GM11168 (cell line): ENCODE results near the gene RMND5A.

Experiments used
- in situ Hi-C: fragments of 300-500 bp; cut with MboI; formaldehyde crosslinking; loops from one replicate; pipeline ENCODE4 v1.12.0; 2022; ENCODE audit warnings: low sequenced_read_pairs; ENCODE audit not compliant: unreplicated experiment

The RMND5A gene, protein sequence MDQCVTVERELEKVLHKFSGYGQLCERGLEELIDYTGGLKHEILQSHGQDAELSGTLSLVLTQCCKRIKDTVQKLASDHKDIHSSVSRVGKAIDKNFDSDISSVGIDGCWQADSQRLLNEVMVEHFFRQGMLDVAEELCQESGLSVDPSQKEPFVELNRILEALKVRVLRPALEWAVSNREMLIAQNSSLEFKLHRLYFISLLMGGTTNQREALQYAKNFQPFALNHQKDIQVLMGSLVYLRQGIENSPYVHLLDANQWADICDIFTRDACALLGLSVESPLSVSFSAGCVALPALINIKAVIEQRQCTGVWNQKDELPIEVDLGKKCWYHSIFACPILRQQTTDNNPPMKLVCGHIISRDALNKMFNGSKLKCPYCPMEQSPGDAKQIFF

DNA sequence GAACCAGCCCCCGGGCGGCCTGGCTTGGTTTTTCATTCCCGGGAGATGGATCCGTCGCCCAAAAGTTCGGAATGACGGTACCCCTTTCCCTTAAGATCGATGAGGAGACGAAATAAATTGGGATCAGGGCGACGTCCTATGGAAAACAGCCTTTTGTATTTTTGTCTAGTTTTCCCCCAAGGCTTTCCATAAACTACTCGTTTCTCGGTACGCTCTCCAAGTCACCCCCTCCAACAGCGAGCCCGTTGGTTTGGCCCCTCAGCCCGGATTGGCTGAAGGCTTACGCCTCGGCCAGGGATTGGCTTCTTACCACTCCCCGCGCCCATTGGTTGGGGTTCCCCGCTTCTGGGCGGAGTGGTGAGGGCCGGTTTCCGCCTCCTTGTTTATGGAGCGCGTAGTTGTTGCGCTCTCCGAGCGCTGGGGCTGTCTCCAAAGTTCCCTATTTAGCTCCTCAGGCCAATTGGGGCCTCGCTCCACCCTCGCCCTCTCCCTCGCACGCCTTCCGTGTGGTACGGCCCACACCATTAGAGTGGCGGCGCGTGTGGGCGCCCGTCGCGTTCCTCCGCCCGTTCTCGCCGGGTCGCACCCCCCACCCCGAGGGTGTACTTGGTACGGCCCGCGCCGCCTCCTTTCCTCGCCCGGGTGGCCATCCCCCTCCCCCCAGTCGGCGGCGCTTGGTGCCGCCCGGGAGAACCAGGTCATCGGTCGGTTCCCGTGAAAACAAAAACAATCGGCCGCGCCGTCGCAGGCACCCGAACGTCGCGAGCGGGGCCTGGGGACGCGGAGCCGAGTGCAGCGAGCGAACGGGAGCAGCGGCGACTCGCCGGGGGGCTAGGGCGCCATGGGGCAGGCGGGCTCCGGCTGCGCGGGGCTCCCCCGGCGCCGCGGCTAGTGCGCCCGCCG lies at the start of gene RMND5A:
Gene RMND5A, plus strand, starts transcription at position 655 of the 903 bp plus-strand sequence. CDS start 377 bp downstream, outside the sequence.
- in situ Hi-C loops, result loop anchor here (10.0 kb wide), 1 partner anchor 355 kb away; no protein-coding TSS in a partner anchor

DNA sequence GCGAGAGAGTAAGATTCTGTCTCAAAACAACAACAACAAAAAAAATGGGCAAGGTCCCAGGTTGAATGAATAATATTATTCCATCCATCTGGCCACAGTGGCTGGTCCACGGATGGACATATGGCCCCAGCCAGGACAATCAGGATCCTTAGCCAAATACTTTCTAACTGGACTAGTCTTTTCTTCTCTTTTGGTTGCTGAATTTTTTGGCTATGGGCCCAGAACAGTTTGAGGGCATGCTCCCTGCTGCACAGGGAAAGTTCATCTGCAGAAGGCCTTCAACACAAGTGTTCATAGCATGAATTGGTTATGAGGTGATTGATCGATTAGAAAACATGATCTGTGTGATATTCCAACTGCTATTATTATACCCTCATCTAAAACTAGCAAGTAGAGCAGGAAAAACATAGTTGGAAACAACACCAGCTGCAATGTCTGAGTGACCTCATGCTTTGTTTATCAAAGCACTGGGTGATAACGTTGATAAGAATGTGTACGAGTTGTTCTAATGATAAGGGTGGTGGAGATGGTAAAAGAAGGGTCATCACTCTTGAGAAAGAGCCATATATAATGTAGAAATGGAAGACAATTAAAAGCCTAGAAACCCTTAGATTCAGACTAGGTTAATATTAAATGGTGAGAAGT lies 48.6 kb upstream of the RMND5A start:
- in situ Hi-C loops, result no loop called here

- in situ Hi-C loops, result no loop called here
These were observed 48.0 kb upstream of the RMND5A start for GRCh38 chr2:86672027-86672545.

DNA sequence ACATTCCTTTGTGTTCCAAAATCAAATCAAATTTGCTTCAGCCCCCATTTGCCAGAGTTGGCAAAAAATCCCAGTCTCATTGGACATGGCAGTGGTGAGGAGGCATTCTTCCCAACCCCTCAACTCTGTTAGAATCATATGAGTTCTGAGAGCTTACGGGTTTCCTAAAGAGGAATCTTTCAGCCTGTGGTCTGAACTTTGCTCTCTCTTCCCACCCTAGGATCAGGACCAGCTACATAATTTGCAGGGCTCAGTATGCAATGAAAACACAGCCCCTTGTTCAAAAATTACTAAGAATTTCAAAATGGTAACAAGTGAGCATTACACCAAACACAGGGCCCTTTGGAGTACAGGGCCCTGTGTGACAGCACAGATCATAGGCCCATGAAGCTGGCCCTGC lies 47.1 kb upstream of the RMND5A start:
- in situ Hi-C loops, result no loop called here

DNA sequence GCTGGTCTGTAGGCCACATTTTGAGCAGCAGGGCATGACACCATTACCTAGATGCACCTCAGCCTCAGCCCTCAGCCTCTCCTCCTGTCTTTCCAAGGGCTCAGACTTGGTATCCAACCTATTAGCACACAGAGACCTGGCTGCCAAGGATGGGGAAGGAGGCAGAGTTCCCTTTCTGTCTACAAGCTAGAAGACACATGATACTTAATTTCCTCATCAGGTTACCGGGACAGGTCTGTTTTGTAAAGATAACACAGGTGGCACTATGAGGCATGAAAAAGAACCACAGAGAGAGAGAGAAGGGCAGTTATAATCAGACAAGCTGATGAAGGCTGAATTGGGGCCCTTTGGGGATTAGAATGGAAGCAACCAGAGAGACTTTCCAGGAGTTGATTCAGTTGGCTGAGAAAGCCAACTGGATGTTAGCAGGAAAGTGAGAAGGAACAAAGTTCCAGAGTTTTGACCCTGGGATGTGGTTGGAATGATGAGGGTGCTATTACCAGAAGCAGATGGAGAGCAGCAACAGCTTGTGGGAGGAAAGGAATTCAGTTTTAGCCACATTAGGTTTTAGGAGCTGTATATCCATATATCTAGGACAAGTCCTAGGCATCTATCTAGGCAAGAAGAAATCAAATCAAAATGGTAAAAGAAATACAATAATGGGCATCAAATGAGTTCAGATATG lies 46.0 kb upstream of the RMND5A start:
- in situ Hi-C loops, result no loop called here

GRCh38 chr2:86675104-86675503 lies 45.0 kb upstream of the RMND5A start:
- in situ Hi-C loops, result no loop called here

GRCh38 chr2:86675511-86676015 lies 44.5 kb upstream of the RMND5A start:
- in situ Hi-C loops, result no loop called here

- in situ Hi-C loops, result no loop called here
These were observed 42.3 kb upstream of the RMND5A start for GRCh38 chr2:86677816-86678215.

DNA sequence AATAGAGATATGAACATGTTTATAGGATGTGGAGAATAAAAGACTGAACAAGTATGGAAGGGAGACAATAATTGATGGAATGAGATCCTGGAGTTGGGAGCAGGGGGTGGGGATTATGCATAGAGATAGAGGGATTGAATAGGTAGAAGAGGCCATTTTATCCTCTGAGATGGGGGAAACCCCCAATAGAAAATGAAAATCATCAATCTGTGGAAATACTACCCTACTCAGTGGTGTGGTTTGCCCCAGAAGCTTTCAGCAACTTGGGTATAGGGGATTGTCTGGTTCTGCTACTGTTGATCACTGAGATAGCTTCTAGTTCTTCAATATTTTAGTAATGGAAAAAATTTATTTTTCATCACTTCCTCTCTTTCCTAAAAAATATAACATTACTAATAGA lies 41.1 kb upstream of the RMND5A start:
- in situ Hi-C loops, result no loop called here

- in situ Hi-C loops, result no loop called here
These were observed 34.7 kb upstream of the RMND5A start for GRCh38 chr2:86685351-86685750.

DNA sequence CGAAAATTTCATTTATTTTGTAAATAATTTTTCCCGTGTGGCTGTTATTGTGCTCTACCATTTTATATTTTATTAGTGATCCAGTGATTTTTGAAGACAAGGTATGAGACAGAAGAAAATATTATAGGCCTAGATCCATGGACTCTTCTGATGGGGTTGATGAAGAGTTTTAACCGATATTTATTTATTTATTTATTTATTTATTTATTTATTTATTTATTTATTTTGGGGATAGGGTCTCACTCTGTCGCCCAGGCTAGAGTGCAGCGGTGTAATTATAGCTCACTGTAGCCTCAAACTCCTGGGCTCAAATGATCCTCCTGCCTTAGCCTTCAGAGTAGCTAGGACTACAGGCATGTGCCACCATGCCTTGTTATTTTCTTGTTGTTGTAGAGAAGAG lies 33.6 kb upstream of the RMND5A start:
- in situ Hi-C loops, result no loop called here

GRCh38 chr2:86686905-86687304 lies 33.2 kb upstream of the RMND5A start:
- in situ Hi-C loops, result no loop called here

DNA sequence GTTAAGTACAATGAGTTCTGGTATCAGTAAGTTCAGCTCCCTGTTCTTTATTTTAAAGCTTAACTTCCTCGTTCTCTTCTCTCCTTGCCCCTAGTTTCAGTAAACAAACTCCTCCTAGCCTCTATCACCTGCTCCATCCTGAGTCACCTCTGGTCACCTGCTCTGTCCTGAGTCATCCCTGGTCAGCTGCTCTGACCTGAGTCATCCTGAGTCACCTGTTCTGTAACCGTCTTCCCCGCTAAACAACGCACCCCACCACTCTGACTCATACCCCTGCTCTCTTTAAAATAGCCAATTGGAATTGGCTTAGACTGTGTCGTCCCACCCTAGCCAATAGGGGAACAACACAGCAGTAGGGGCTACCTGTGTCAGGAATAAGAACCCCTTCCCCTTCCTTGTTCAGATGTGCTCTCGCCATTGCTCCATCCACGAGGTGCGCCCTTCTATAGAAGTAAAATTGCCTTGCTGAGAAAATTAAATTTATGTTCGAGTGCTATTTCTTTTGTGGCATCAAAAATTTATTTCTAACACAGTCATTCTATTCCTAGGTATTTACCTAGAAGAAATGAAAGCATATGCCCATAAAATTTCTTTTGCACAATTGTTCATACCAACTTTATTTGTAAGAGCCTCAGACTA lies 24.9 kb upstream of the RMND5A start:
- in situ Hi-C loops, result loop anchor here (10.0 kb wide), 1 partner anchor 70 kb away; the partner anchor contains the start of gene RNF103

DNA sequence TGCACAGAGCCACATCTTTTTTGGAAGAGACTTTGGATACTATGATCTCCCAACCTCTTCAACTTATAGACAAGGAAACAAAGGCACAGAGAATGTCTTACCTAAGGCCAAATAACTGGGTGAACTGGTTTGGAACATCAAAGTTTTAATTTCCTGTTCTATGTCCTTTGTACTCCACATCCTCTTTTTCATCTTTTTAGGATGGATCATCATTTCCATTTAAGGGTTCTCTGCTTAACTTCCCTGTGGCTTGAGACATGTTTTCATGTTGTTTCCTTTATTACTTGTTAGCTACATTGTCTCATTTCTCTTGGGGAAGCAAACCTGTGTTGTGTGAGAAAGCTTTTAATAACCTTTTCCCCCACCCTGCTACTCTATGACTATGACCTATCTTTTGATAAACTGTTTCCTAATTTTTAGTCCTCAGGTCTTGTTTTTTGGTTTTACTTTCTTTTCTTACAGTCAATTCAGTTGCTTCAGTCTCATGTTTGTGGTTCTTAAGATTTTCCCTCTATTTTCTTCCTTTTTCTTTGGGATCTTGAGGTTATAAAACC lies 22.5 kb upstream of the RMND5A start:
- in situ Hi-C loops, result loop anchor here (10.0 kb wide), 1 partner anchor 73 kb away; the partner anchor contains the start of gene RNF103

- in situ Hi-C loops, result loop anchor here (5.0 kb wide), 1 partner anchor 53 kb away; no protein-coding TSS in a partner anchor
These were observed 19.4 kb upstream of the RMND5A start for GRCh38 chr2:86700690-86701089.

GRCh38 chr2:86703704-86704361 lies 16.3 kb upstream of the RMND5A start:
- in situ Hi-C loops, result loop anchor here (5.0 kb wide), 1 partner anchor 57 kb away; no protein-coding TSS in a partner anchor

DNA sequence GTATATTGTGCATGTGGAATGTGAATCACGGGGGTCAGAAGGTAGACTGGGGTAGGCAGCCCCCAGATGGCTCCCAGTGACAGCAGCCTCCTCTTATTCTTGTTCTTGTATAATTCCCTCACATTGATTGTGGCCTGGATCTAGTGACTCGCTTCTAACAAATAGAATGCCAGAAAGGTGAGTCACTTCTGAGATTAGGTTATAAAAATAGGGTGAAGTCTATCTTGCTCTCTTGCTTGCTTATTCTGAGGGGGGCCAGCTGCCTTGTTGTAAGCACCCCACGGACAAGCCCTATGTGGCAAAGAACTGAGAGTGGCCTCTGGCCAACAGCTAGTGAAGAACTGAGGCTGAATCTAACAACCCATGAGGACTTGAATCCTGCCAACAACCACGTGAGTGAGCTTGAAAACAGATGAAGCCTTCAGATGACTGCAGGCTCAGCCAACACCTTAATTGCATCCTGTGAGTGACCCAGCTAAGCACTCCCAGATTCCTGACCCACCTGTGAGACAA lies 15.6 kb upstream of the RMND5A start:
- in situ Hi-C loops, result loop anchor here (5.0 kb wide), 1 partner anchor 57 kb away; no protein-coding TSS in a partner anchor

- in situ Hi-C loops, result no loop called here
These were observed 13.9 kb upstream of the RMND5A start for GRCh38 chr2:86706220-86706619.
